PC-3 (cell line): Measurements from ENCODE around the gene RNU1-1. TPM values are rescaled to one million over a fixed set of nuclear protein-coding genes. Genes with fewer than 3 reads are reported as not detected.
A peak's percentile ranks its signal among the peaks of the same experiment; 100 is the strongest.
"Not testable (repeated sequence)": the region's sequence is repeated elsewhere in the genome, so short reads cannot be mapped to it uniquely, and the experiment has no call there.

Experiments used
- ATAC-seq: fragments of 200-7000 bp; cut with Tn5 transposase; 2 replicates; pipeline ENCODE4 v1.9.1; 2020; ENCODE audit warnings: mild to moderate bottlenecking, moderate library complexity
- BruUV-seq: library from RNA; stranded (reverse); fragments of 400-500 nt; replicated peaks from 2 replicates; lab custom pipeline; 2021; lab: Mats Ljungman, UMichigan
- CTCF ChIA-PET: fragments of 300-600 bp; sonication (Branson Sonifier 250); formaldehyde crosslinking; loops from one replicate; lab custom pipeline; 2022; ENCODE audit warnings: antibody characterized with exemption; lab: Charles Lee
- POLR2A ChIA-PET: fragments of 300-600 bp; sonication (Branson Sonifier 250); formaldehyde crosslinking; loops from one replicate; lab custom pipeline; 2022; ENCODE audit warnings: antibody characterized with exemption; ENCODE audit not compliant: unreplicated experiment; lab: Charles Lee
- DNase-seq: peaks from one replicate; pipeline ENCODE4 v3.0.0-alpha.2; 2015
- H2AFZ ChIP-seq: fragments of 300-600 bp; sonication (generic); 2 replicates; pipeline ENCODE4 v1.6.0; 2016; ENCODE audit warnings: antibody characterized with exemption, low read length
- H3F3A ChIP-seq: fragments of 300-600 bp; sonication (generic); one replicate; pipeline ENCODE4 v1.6.0; 2017; ENCODE audit warnings: antibody characterized with exemption, low read length, control low read depth, mild to moderate bottlenecking; ENCODE audit not compliant: unreplicated experiment
- H3K27ac ChIP-seq: fragments of 300-600 bp; sonication (generic); 2 replicates; pipeline ENCODE4 v1.5.1; 2016; ENCODE audit warnings: mild to moderate bottlenecking, low read length
- H3K27me3 ChIP-seq: fragments of 300-600 bp; sonication (generic); 2 replicates; pipeline ENCODE4 v1.6.1; 2016; ENCODE audit warnings: low read length, mixed read lengths
- H3K36me3 ChIP-seq: fragments of 300-600 bp; sonication (generic); 2 replicates; pipeline ENCODE4 v1.6.1; 2016; ENCODE audit warnings: low read depth, mixed run types, low read length, mixed read lengths
- H3K4me1 ChIP-seq: fragments of 300-600 bp; sonication (generic); 2 replicates; pipeline ENCODE4 v1.5.1; 2016; ENCODE audit warnings: low read length; ENCODE audit not compliant: insufficient read depth
- H3K4me2 ChIP-seq: fragments of 300-600 bp; sonication (generic); 2 replicates; pipeline ENCODE4 v1.6.0; 2016; ENCODE audit warnings: low read length
- H3K4me3 ChIP-seq: fragments of 300-600 bp; sonication (generic); 2 replicates; pipeline ENCODE4 v1.5.1; 2016; ENCODE audit warnings: mild to moderate bottlenecking, low read length, mixed read lengths
- H3K79me2 ChIP-seq: fragments of 300-600 bp; sonication (generic); 2 replicates; pipeline ENCODE4 v1.6.1; 2017; ENCODE audit warnings: low read length, mixed read lengths
- H3K9ac ChIP-seq: fragments of 300-600 bp; sonication (generic); 2 replicates; pipeline ENCODE4 v1.6.0; 2016; ENCODE audit warnings: mild to moderate bottlenecking, low read length
- H3K9me2 ChIP-seq: fragments of 300-600 bp; sonication (generic); replicated peaks from 2 replicates; pipeline ENCODE4 v1.6.1; 2016; ENCODE audit warnings: mixed run types, low read length, mixed read lengths
- H3K9me3 ChIP-seq: fragments of 300-600 bp; sonication (generic); 2 replicates; pipeline ENCODE4 v1.6.1; 2016; ENCODE audit warnings: low read length, mixed read lengths
- H4K20me1 ChIP-seq: fragments of 300-600 bp; sonication (generic); 2 replicates; pipeline ENCODE4 v1.6.1; 2016; ENCODE audit warnings: low read length, mixed read lengths
- CTCF ChIP-seq: fragments of 300-600 bp; sonication (generic); conservative IDR thresholded peaks from 2 replicates; pipeline ENCODE4 v1.5.1; 2017; ENCODE audit warnings: antibody characterized with exemption, low read depth, mild to moderate bottlenecking, low read length
- EZH2 ChIP-seq: fragments of 300-600 bp; sonication (generic); IDR thresholded peaks from one replicate; pipeline ENCODE4 v1.6.1; 2017; ENCODE audit warnings: antibody characterized with exemption, mild to moderate bottlenecking, low read length; ENCODE audit not compliant: unreplicated experiment
- EZH2phosphoT487 ChIP-seq: fragments of 300-600 bp; sonication (generic); IDR thresholded peaks from 2 replicates; pipeline ENCODE4 v1.6.1; 2018; ENCODE audit warnings: mild to moderate bottlenecking, antibody characterized with exemption, low read length, borderline replicate concordance
- intact Hi-C: fragments of 100-400 bp; cut with micrococcal nuclease; formaldehyde crosslinking; loops from 2 replicates; pipeline ENCODE4 v1.9.0; 2023
- total RNA-seq: library from RNA; depleted of rRNA; stranded (reverse); fragments of >200 nt; gene quantifications from 2 replicates; pipeline ENCODE4 v1.2.3, GENCODE V29; 2014

The RNU1-1 gene
- total RNA-seq, 1 experiment from 2014 or later, result under 0.01 TPM

GRCh38 chr1:16500466-16500865 is 13.6 kb downstream of the RNU1-1 start:
- H2AFZ ChIP-seq, POLR2A ChIA-PET, H3K36me3 ChIP-seq, intact Hi-C loops, CTCF ChIA-PET, H3K4me3 ChIP-seq, H3K27me3 ChIP-seq, H3K79me2 ChIP-seq, ATAC-seq, H3K9me3 ChIP-seq, H3K9ac ChIP-seq, H3F3A ChIP-seq, BruUV-seq, DNase-seq, H3K4me1 ChIP-seq, H3K27ac ChIP-seq, H3K4me2 ChIP-seq, H4K20me1 ChIP-seq, H3K9me2 ChIP-seq: not testable (repeated sequence)

DNA sequence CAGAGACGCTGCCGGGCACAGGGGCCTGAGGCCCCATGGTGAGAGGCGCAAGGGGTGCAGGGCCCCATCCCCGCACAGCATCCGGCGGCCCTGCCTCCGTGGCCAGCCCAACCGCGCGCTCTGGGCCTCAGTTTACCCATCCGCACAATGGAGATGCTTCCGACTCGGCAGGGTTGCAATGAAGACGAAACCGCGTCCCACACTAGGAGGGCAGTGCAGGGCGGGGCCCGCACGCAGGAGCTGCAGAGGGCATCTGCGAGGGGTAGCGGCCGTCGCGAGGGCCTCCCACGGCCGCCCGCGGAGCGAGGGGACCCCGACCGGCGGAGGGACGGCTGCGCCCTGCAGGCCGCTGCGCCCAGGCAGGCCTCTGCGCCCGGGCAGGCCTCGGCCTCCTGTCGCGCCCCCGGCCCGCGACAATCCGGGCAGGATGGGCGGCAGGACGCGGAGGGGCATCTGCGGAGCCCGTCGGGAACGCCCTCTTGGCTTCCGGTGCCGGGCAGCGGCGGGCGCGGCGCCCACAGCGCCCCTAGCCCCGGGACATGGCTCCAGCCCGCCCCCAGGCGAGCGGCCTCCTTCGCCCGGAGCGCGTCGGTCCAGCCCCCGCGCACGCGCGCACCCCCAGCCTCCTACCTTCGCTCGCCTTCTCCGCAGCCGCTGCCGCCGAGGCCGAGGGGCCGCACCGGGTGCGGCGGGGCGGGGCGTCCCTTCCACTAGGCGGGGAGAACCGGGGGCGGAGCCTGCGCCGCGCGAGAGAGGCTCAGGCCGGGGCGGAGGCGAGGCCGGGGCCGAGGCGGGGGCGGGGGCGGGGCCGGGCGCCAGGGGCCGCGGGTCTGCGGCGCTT is 15.3 kb downstream of the RNU1-1 start:
- Histone ChIP-seq H3K27me3 (no peaks in the 10 kb centered on the region), H4K20me1 (no peaks in the 10 kb centered on the region), H3K9me2 (no peaks in the 10 kb centered on the region), H3K9me3 (no peaks in the 10 kb centered on the region), H2AFZ (peak overlapping the region; percentile 100), H3K27ac (no peak overlapping the region), H3K79me2 (no peaks in the 10 kb centered on the region), H3K4me1 (no peaks in the 10 kb centered on the region; the same call in 1 of the 2 replicates), H3K4me3 (peak overlapping the region; percentile 90), H3K4me2 (peak overlapping the region; percentile 100), H3K9ac (peak overlapping the region; percentile 63), H3K36me3 (no peaks in the 10 kb centered on the region), H3F3A (no peaks in the 10 kb centered on the region)
- ChIA-PET CTCF (no interaction called here), POLR2A (interaction anchor here (0.5 kb wide), 1 partner anchor 15 kb away, joined by 3 read pairs; no protein-coding TSS in a partner anchor)
- DNase-seq, result peak; percentile 80
- intact Hi-C loops, result no loop called here
- BruUV-seq, result no TSS peak
- no peak for TF ChIP-seq CTCF
- no peak for TF ChIP-seq EZH2phosphoT487
- no peak for TF ChIP-seq EZH2
- peak; percentile 96 for ATAC-seq

GRCh38 chr1:16498047-16498446 is 16.0 kb downstream of the RNU1-1 start:
- H4K20me1 ChIP-seq, H3K36me3 ChIP-seq, H3K9me3 ChIP-seq, H3K4me1 ChIP-seq, H3K27me3 ChIP-seq, H3K27ac ChIP-seq, DNase-seq, H3K79me2 ChIP-seq, ATAC-seq, CTCF ChIA-PET, H3K9me2 ChIP-seq, intact Hi-C loops, H3K9ac ChIP-seq, H2AFZ ChIP-seq, H3F3A ChIP-seq: not testable (repeated sequence)
- TSS peak; percentile 31 for BruUV-seq
- Histone ChIP-seq H3K4me2 (peak overlapping the region; percentile 100), H3K4me3 (peak overlapping the region; percentile 90; the same call in 1 of the 2 replicates)
- POLR2A ChIA-PET, result interaction anchor here (0.5 kb wide), 1 partner anchor 15 kb away, joined by 3 read pairs; no protein-coding TSS in a partner anchor

DNA sequence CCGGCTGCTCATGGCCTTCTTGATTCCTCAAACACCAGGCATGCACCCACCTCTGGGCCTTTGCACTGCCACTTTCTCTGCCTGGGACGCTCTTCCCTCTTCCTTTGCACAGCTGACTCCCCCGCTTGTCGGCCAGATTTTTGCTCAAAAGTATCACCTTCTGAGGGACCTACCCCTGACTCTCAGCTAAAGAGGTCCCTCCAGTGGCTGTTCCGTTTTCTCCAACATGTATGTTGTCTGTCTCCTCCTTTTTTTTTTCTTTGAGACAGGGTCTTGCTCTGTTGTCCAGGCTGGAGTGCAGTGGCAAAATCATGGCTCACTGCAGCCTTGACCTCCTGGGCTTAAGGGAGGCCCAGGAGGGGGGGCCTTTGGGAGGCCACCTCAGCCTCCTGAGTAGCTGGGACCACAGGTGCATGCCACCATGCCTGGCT is 16.6 kb downstream of the RNU1-1 start:
- CTCF ChIA-PET, BruUV-seq, H3K9ac ChIP-seq, H3K79me2 ChIP-seq, H3K4me2 ChIP-seq, H3K36me3 ChIP-seq, H3K9me2 ChIP-seq, DNase-seq, H4K20me1 ChIP-seq, H3K4me3 ChIP-seq, H2AFZ ChIP-seq, ATAC-seq, H3K9me3 ChIP-seq, H3K4me1 ChIP-seq, H3F3A ChIP-seq, H3K27ac ChIP-seq, H3K27me3 ChIP-seq, intact Hi-C loops: not testable (repeated sequence)
- POLR2A ChIA-PET, result interaction anchor here (0.6 kb wide), 1 partner anchor 65 kb away, joined by 5 read pairs; no protein-coding TSS in a partner anchor

DNA sequence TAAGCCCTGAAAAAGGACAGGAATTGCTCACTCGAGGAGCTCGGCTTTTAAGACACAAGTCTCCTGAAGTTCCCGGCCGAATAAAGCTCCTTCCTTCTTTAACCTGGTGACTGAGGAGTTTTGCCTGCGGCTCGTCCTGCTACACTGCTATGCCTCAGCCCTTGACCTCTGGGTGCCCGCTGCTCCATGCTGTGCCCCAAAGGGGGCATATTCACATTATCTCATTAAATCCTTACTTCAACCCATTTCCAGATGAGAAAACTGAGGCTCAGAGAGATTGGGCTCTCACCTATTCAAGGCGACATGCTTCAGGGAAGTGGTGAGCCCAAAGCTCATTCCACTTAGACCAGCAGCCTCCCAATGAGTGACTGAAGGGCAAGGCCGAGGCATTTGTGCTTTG is 20.4 kb downstream of the RNU1-1 start:
- DNase-seq, H3K9me3 ChIP-seq, ATAC-seq, BruUV-seq, H3K4me3 ChIP-seq, POLR2A ChIA-PET, intact Hi-C loops, H4K20me1 ChIP-seq, H2AFZ ChIP-seq, H3K4me1 ChIP-seq, H3F3A ChIP-seq, CTCF ChIA-PET, H3K9me2 ChIP-seq, H3K27ac ChIP-seq, H3K79me2 ChIP-seq, H3K4me2 ChIP-seq, H3K36me3 ChIP-seq, H3K9ac ChIP-seq, H3K27me3 ChIP-seq: not testable (repeated sequence)
